GM08714 (cell line): ENCODE data around the gene TCN2.
A peak's percentile ranks its signal among the peaks of the same experiment; 100 is the strongest.
"Not testable (repeated sequence)": the region's sequence is repeated elsewhere in the genome, so short reads cannot be mapped to it uniquely, and the experiment has no call there.

Experiments
- H3K4me3 ChIP-seq: fragments of 200-500 bp; sonication (Bioruptor generic); 2 replicates; pipeline ENCODE4 v1.5.1; 2014; ENCODE audit warnings: mild to moderate bottlenecking, low read length, inconsistent platforms
- ZNF274 ChIP-seq: IDR thresholded peaks from 2 replicates; pipeline ENCODE4 v1.6.1; 2012; ENCODE audit warnings: mild to moderate bottlenecking, low read depth, low read length

TCN2 gene

GRCh38 chr22:30614268-30614667 is 7.3 kb downstream of the TCN2 start:
- no peak for TF ChIP-seq ZNF274
- H3K4me3 ChIP-seq, result no peak overlapping the region

- H3K4me3 ChIP-seq, result no peak overlapping the region
- TF ChIP-seq ZNF274, result no peak
These were observed 7.9 kb downstream of the TCN2 start for GRCh38 chr22:30614879-30615278.

- TF ChIP-seq ZNF274, result no peak
- H3K4me3 ChIP-seq, result no peak overlapping the region
These were observed 8.6 kb downstream of the TCN2 start for GRCh38 chr22:30615543-30615954.

GRCh38 chr22:30617819-30618218 is 10.8 kb downstream of the TCN2 start:
- TF ChIP-seq ZNF274, result no peak
- H3K4me3 ChIP-seq, result no peak overlapping the region

GRCh38 chr22:30619909-30620308 is 12.9 kb downstream of the TCN2 start:
- not testable (repeated sequence) for H3K4me3 ChIP-seq

GRCh38 chr22:30626413-30626812 is 19.4 kb downstream of the TCN2 start:
- H3K4me3 ChIP-seq, result no peak overlapping the region
- TF ChIP-seq ZNF274, result no peak

- TF ChIP-seq ZNF274, result no peak
- no peak overlapping the region for H3K4me3 ChIP-seq
These were observed 20.5 kb downstream of the TCN2 start for GRCh38 chr22:30627471-30627870.

GRCh38 chr22:30628491-30628890 is 21.5 kb downstream of the TCN2 start:
- TF ChIP-seq ZNF274, result no peak
- H3K4me3 ChIP-seq, result no peak overlapping the region

- H3K4me3 ChIP-seq, result not testable (repeated sequence)
These were observed 24.5 kb downstream of the TCN2 start for GRCh38 chr22:30631469-30631868.

- H3K4me3 ChIP-seq, result peak overlapping the region; percentile 49; the same call in 1 of the 2 replicates
- no peak for TF ChIP-seq ZNF274
These were observed 27.7 kb downstream of the TCN2 start for GRCh38 chr22:30634471-30635233.

GRCh38 chr22:30635273-30636225 is 28.6 kb downstream of the TCN2 start, which contains the start of gene SLC35E4:
Gene SLC35E4, plus strand, starts transcription at chr22:30635781. Its CDS starts 670 bp downstream, at chr22:30636451.
- peak within 1 kb of the TSS; percentile 71 for H3K4me3 ChIP-seq
- TF ChIP-seq ZNF274, result no peak

GRCh38 chr22:30636226-30637077 is 29.5 kb downstream of the TCN2 start:
- no peak for TF ChIP-seq ZNF274
- H3K4me3 ChIP-seq, result peak overlapping the region; percentile 71; the same call in 1 of the 2 replicates

- peak overlapping the region; percentile 6; the same call in 1 of the 2 replicates for H3K4me3 ChIP-seq
- no peak for TF ChIP-seq ZNF274
These were observed 30.7 kb downstream of the TCN2 start for GRCh38 chr22:30637701-30638114.

- TF ChIP-seq ZNF274, result no peak
- no peak overlapping the region for H3K4me3 ChIP-seq
These were observed 33.4 kb downstream of the TCN2 start for GRCh38 chr22:30640361-30640760.
